Panc1 (cell line): ENCODE results near the gene EMD. TPM values are rescaled to one million over a fixed set of nuclear protein-coding genes. Genes with fewer than 3 reads are reported as not detected.

Experiments used
- ATAC-seq: fragments of 200-7000 bp; cut with Tn5 transposase; 2 replicates; pipeline ENCODE4 v1.9.1; 2020; ENCODE audit warnings: mild to moderate bottlenecking, moderate library complexity
- BruUV-seq: library from RNA; stranded (reverse); fragments of 400-500 nt; replicated peaks from 2 replicates; lab custom pipeline; 2021; lab: Mats Ljungman, UMichigan
- CTCF ChIA-PET: fragments of 300-600 bp; sonication (Branson Sonifier 250); formaldehyde crosslinking; loops from one replicate; lab custom pipeline; 2022; ENCODE audit warnings: antibody characterized with exemption; lab: Charles Lee
- POLR2A ChIA-PET: fragments of 300-600 bp; sonication (Branson Sonifier 250); formaldehyde crosslinking; loops from one replicate; lab custom pipeline; 2022; ENCODE audit warnings: antibody characterized with exemption; lab: Charles Lee
- DNase-seq: peaks from one replicate; pipeline ENCODE4 v3.0.0-alpha.2; 2010; ENCODE audit warnings: low read depth, low spot score
- H3K27ac ChIP-seq: 2 replicates; pipeline ENCODE4 v1.5.1; 2011; ENCODE audit warnings: mild to moderate bottlenecking, low read length, inconsistent platforms
- H3K27me3 ChIP-seq: fragments of 200-500 bp; sonication (Bioruptor generic); 2 replicates; pipeline ENCODE4 v1.6.0; 2014; ENCODE audit warnings: low read length, inconsistent platforms; ENCODE audit not compliant: control insufficient read depth, insufficient read depth
- H3K36me3 ChIP-seq: fragments of 200-500 bp; sonication (Bioruptor generic); 2 replicates; pipeline ENCODE4 v1.5.1; 2014; ENCODE audit warnings: inconsistent platforms, mild to moderate bottlenecking, low read length, moderate library complexity; ENCODE audit not compliant: control insufficient read depth, insufficient read depth
- H3K4me1 ChIP-seq: 2 replicates; pipeline ENCODE4 v1.5.1; 2011; ENCODE audit warnings: inconsistent platforms, mild to moderate bottlenecking, low read length, moderate library complexity; ENCODE audit not compliant: control insufficient read depth, insufficient read depth
- H3K4me3 ChIP-seq, 2 experiments: 2 replicates each; pipeline ENCODE4 v1.5.1; 2011 to 2012; ENCODE audit warnings: low read depth in 2 of 2, low read length in 2 of 2, mild to moderate bottlenecking in 2 of 2, inconsistent platforms in 1 of 2, moderate library complexity in 1 of 2
- H3K9me3 ChIP-seq: fragments of 200-500 bp; sonication (Bioruptor generic); 2 replicates; pipeline ENCODE4 v1.5.1; 2014; ENCODE audit warnings: low read depth, mild to moderate bottlenecking, inconsistent platforms, low read length, moderate library complexity; ENCODE audit not compliant: control insufficient read depth, insufficient read depth
- POLR2AphosphoS5 ChIP-seq: IDR thresholded peaks from 2 replicates; pipeline ENCODE4 v1.6.1; 2012; ENCODE audit warnings: mild to moderate bottlenecking, low read depth, low read length, moderate library complexity
- SIN3A ChIP-seq: IDR thresholded peaks from 2 replicates; pipeline ENCODE4 v1.6.1; 2012; ENCODE audit warnings: low read depth, mild to moderate bottlenecking, low read length, moderate library complexity, borderline replicate concordance; ENCODE audit not compliant: insufficient read depth
- TCF7L2 ChIP-seq: IDR thresholded peaks from 2 replicates; pipeline ENCODE4 v1.6.1; 2011; ENCODE audit warnings: mild to moderate bottlenecking, low read depth, low read length, inconsistent platforms
- in situ Hi-C: cut with HindIII; loops from 2 replicates; pipeline ENCODE4 v1.10.0; 2016; ENCODE audit warnings: low sequenced_read_pairs, low pct_unique_long_range_greater_than_20kb
- intact Hi-C: fragments of 100-400 bp; cut with micrococcal nuclease; formaldehyde crosslinking; loops from one replicate; pipeline ENCODE4 v1.10.0; 2022; ENCODE audit not compliant: unreplicated experiment
- total RNA-seq: library from RNA; stranded (reverse); gene quantifications from one replicate; pipeline ENCODE4 v1.2.1, GENCODE V29; 2021; ENCODE audit not compliant: unreplicated experiment
- TF ChIP-seq, protein P1 (sequence below): fragments of 450-650 bp; IDR thresholded peaks from 2 replicates; pipeline ENCODE4 v1.5.1; 2017; ENCODE audit warnings: mild to moderate bottlenecking
- TF ChIP-seq, protein P2 (sequence below), 2 experiments: IDR thresholded peaks; 2 replicates each; pipeline ENCODE4 v1.6.1; 2011 to 2012; ENCODE audit warnings: low read depth in 2 of 2, control low read depth in 1 of 2, low read length in 1 of 2, mild to moderate bottlenecking in 1 of 2, moderate library complexity in 1 of 2; ENCODE audit not compliant: insufficient read depth in 1 of 2

The EMD gene
- total RNA-seq, 1 experiment from 2014 or later = 178 TPM

GRCh38 chrX:154381271-154381670, 2.2 kb downstream of the EMD start:
- peaks cover 30% of the 10 kb centered on the region for H3K4me1 ChIP-seq
- H3K27ac ChIP-seq = no peak overlapping the region
- ChIA-PET POLR2A (no interaction called here), CTCF (no interaction called here)
- in situ Hi-C loops = no loop called here
- H3K4me3 ChIP-seq = no peak overlapping the region
- ATAC-seq (no peak), DNase-seq (no peak)
- intact Hi-C loops = no loop called here
- H3K9me3 ChIP-seq = no peaks in the 10 kb centered on the region
- H3K27me3 ChIP-seq = no peaks in the 10 kb centered on the region
- BruUV-seq = no TSS peak
- no peak for TF ChIP-seq TCF7L2
- no peak for TF ChIP-seq SIN3A
- peaks cover 4% of the 10 kb centered on the region for H3K36me3 ChIP-seq

DNA sequence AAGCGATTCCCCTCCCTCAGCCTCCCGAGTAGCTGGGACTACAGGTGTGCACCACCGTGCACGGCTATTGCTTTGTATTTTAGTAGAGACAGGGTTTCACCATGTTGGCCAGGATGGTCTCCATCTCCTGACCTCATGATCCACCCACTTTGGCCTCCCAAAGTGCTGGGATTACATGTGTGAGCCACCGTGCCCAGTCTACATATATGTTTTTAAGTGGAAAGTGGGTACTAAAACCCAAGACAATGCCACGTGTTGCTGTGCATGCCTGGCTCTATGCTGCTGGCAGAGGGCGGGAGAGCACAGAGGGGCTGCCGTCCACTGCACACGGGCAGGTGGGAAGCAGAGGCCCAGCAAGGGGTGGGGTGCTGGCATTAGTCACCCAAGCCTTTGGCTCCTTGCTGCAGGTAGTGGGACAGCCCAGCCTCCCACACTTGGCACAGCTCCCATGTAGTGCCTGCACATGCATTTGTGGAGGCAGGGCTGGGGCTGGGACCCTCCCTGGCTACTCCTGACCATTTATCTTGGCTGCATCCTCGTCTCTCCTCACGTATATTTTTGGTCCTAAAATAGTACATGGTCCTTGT, 3.5 kb downstream of the EMD start:
- no peaks in the 10 kb centered on the region for H3K9me3 ChIP-seq
- TF ChIP-seq TCF7L2 (no peak), POLR2AphosphoS5 (no peak), SIN3A (no peak)
- TF ChIP-seq, protein P1, sequence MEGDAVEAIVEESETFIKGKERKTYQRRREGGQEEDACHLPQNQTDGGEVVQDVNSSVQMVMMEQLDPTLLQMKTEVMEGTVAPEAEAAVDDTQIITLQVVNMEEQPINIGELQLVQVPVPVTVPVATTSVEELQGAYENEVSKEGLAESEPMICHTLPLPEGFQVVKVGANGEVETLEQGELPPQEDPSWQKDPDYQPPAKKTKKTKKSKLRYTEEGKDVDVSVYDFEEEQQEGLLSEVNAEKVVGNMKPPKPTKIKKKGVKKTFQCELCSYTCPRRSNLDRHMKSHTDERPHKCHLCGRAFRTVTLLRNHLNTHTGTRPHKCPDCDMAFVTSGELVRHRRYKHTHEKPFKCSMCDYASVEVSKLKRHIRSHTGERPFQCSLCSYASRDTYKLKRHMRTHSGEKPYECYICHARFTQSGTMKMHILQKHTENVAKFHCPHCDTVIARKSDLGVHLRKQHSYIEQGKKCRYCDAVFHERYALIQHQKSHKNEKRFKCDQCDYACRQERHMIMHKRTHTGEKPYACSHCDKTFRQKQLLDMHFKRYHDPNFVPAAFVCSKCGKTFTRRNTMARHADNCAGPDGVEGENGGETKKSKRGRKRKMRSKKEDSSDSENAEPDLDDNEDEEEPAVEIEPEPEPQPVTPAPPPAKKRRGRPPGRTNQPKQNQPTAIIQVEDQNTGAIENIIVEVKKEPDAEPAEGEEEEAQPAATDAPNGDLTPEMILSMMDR = no peak
- TF ChIP-seq, protein P2, sequence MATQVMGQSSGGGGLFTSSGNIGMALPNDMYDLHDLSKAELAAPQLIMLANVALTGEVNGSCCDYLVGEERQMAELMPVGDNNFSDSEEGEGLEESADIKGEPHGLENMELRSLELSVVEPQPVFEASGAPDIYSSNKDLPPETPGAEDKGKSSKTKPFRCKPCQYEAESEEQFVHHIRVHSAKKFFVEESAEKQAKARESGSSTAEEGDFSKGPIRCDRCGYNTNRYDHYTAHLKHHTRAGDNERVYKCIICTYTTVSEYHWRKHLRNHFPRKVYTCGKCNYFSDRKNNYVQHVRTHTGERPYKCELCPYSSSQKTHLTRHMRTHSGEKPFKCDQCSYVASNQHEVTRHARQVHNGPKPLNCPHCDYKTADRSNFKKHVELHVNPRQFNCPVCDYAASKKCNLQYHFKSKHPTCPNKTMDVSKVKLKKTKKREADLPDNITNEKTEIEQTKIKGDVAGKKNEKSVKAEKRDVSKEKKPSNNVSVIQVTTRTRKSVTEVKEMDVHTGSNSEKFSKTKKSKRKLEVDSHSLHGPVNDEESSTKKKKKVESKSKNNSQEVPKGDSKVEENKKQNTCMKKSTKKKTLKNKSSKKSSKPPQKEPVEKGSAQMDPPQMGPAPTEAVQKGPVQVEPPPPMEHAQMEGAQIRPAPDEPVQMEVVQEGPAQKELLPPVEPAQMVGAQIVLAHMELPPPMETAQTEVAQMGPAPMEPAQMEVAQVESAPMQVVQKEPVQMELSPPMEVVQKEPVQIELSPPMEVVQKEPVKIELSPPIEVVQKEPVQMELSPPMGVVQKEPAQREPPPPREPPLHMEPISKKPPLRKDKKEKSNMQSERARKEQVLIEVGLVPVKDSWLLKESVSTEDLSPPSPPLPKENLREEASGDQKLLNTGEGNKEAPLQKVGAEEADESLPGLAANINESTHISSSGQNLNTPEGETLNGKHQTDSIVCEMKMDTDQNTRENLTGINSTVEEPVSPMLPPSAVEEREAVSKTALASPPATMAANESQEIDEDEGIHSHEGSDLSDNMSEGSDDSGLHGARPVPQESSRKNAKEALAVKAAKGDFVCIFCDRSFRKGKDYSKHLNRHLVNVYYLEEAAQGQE (IDR thresholded peaks at IDR 0.05; ENCODE audit: insufficient read depth in 1 of 2, low read depth in 2 of 2, low read length in 1 of 2) = no peak
- ATAC-seq (no peak), DNase-seq (no peak)
- H3K27ac ChIP-seq = no peak overlapping the region
- no peaks in the 10 kb centered on the region for H3K27me3 ChIP-seq
- BruUV-seq = no TSS peak
- intact Hi-C loops (no loop called here), in situ Hi-C loops (no loop called here)
- CTCF ChIA-PET = no interaction called here
- no peak overlapping the region for H3K4me3 ChIP-seq
- H3K36me3 ChIP-seq = peaks cover 4% of the 10 kb centered on the region
- H3K4me1 ChIP-seq = peaks cover 18% of the 10 kb centered on the region
- POLR2A ChIA-PET = interaction anchor here (0.5 kb wide), 1 partner anchor 12 kb away, joined by 3 read pairs; no protein-coding TSS in a partner anchor
